ENCODE results near the gene IMPDH1.

GRCh38 chr7:128415217-128415785 lies 5.5 kb upstream of the IMPDH1 start:
- TF ChIP-seq EP300 (IDR thresholded peaks at IDR 0.05) (no peak), CTCF (IDR thresholded peaks at IDR 0.05) (no peak), POLR2A (IDR thresholded peaks at IDR 0.05) (no peak)
